Breast epithelium (tissue), 3 donors: Measurements from ENCODE around the gene CNOT6L.

ENCODE experiments used
- POLR2A ChIP-seq: fragments of 450-650 bp; IDR thresholded peaks from one replicate; pipeline ENCODE4 v1.6.1; 2016; ENCODE audit warnings: antibody characterized with exemption, mild to moderate bottlenecking, moderate library complexity
- POLR2AphosphoS5 ChIP-seq, 3 donors: sonication (generic); formaldehyde crosslinking; IDR thresholded peaks; one replicate each; pipeline ENCODE4 v1.6.1; 2017; ENCODE audit warnings: antibody characterized with exemption in 3 of 3
- TF ChIP-seq, protein P1 (sequence below), 3 donors: fragments of 450-650 bp; IDR thresholded peaks; one replicate each; pipeline ENCODE4 v1.5.1; 2016 to 2017; ENCODE audit warnings: antibody characterized with exemption in 3 of 3, mild to moderate bottlenecking in 3 of 3, moderate library complexity in 3 of 3

- TF ChIP-seq POLR2A = no peak
- TF ChIP-seq, protein P1, sequence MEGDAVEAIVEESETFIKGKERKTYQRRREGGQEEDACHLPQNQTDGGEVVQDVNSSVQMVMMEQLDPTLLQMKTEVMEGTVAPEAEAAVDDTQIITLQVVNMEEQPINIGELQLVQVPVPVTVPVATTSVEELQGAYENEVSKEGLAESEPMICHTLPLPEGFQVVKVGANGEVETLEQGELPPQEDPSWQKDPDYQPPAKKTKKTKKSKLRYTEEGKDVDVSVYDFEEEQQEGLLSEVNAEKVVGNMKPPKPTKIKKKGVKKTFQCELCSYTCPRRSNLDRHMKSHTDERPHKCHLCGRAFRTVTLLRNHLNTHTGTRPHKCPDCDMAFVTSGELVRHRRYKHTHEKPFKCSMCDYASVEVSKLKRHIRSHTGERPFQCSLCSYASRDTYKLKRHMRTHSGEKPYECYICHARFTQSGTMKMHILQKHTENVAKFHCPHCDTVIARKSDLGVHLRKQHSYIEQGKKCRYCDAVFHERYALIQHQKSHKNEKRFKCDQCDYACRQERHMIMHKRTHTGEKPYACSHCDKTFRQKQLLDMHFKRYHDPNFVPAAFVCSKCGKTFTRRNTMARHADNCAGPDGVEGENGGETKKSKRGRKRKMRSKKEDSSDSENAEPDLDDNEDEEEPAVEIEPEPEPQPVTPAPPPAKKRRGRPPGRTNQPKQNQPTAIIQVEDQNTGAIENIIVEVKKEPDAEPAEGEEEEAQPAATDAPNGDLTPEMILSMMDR (IDR thresholded peaks at IDR 0.05) = no peak
- no peak for TF ChIP-seq POLR2AphosphoS5 (IDR thresholded peaks at IDR 0.05)
Measured at GRCh38 chr4:77854431-77855111, 35.4 kb upstream of the CNOT6L start.
